ENCODE measurements around the gene NRXN3.

NRXN3 gene

GRCh38 chr14:79528828-79529416 lies 1358.7 kb downstream of the NRXN3 start:
- no peak for DNase-seq (ENCODE audit: low read depth, low spot score)
- ChIA-PET CTCF (no interaction called here), POLR2A (no interaction called here)

GRCh38 chr14:79530555-79530954 lies 1360.4 kb downstream of the NRXN3 start:
- no peak for DNase-seq (ENCODE audit: low read depth, low spot score)
- TF ChIP-seq CTCF (IDR thresholded peaks at IDR 0.05; ENCODE audit: insufficient read depth, low read length, missing control alignments) = no peak
- ChIA-PET POLR2A (no interaction called here), CTCF (no interaction called here)
- H3K4me3 ChIP-seq (ENCODE audit: low read depth, low read length) = no peak overlapping the region

More at GRCh38 chr14:79528828-79529416, 1358.7 kb downstream of the NRXN3 start:
- no peak for TF ChIP-seq CTCF (IDR thresholded peaks at IDR 0.05; ENCODE audit: insufficient read depth, low read length, missing control alignments)
- H3K4me3 ChIP-seq (ENCODE audit: low read depth, low read length) = no peak overlapping the region

- no peak for TF ChIP-seq CTCF (IDR thresholded peaks at IDR 0.05; ENCODE audit: insufficient read depth, low read length, missing control alignments)
- H3K4me3 ChIP-seq (ENCODE audit: low read depth, low read length) = no peak overlapping the region
- no peak for DNase-seq (ENCODE audit: low read depth, low spot score)
- CTCF ChIA-PET = interaction anchor here (4.1 kb wide), 1 partner anchor 10 kb away, joined by 29 read pairs; no protein-coding TSS in a partner anchor
- POLR2A ChIA-PET = no interaction called here
Observed at GRCh38 chr14:79534703-79535353, 1364.7 kb downstream of the NRXN3 start.

GRCh38 chr14:79540394-79540793 lies 1370.2 kb downstream of the NRXN3 start:
- H3K4me3 ChIP-seq (ENCODE audit: low read depth, low read length) = no peak overlapping the region
- CTCF ChIA-PET = interaction anchor here (0.9 to 1.0 kb wide), 2 partner anchors 14 to 264 kb away, joined by 3 to 4 read pairs; no protein-coding TSS in a partner anchor
- no peak for DNase-seq (ENCODE audit: low read depth, low spot score)
- TF ChIP-seq CTCF (IDR thresholded peaks at IDR 0.05; ENCODE audit: insufficient read depth, low read length, missing control alignments) = no peak
- POLR2A ChIA-PET = no interaction called here

GRCh38 chr14:79542121-79542520 lies 1371.9 kb downstream of the NRXN3 start:
- no peak for DNase-seq (ENCODE audit: low read depth, low spot score)
- ChIA-PET CTCF (interaction anchor here (0.8 to 3.1 kb wide), 2 partner anchors 11 to 19 kb away, joined by 3 to 23 read pairs; no protein-coding TSS in a partner anchor), POLR2A (no interaction called here)
- no peak for TF ChIP-seq CTCF (IDR thresholded peaks at IDR 0.05; ENCODE audit: insufficient read depth, low read length, missing control alignments)
- no peak overlapping the region for H3K4me3 ChIP-seq (ENCODE audit: low read depth, low read length)

- TF ChIP-seq CTCF (IDR thresholded peaks at IDR 0.05; ENCODE audit: insufficient read depth, low read length, missing control alignments) = no peak
- H3K4me3 ChIP-seq (ENCODE audit: low read depth, low read length) = no peak overlapping the region
- POLR2A ChIA-PET = no interaction called here
- DNase-seq (ENCODE audit: low read depth, low spot score) = no peak
- CTCF ChIA-PET = interaction anchor here (0.8 to 3.1 kb wide), 16 partner anchors 10 to 609 kb away, joined by 3 to 29 read pairs (median 4); no protein-coding TSS in a partner anchor
Observed at GRCh38 chr14:79543348-79543747, 1373.2 kb downstream of the NRXN3 start.
